ENCODE results near the gene MFSD11. TPM values are rescaled to one million over a fixed set of nuclear protein-coding genes. Genes with fewer than 3 reads are reported as not detected.

Gene MFSD11
- polyA plus RNA-seq, 3 donors = 19.8 to 24.8 (median 23.8) TPM

DNA sequence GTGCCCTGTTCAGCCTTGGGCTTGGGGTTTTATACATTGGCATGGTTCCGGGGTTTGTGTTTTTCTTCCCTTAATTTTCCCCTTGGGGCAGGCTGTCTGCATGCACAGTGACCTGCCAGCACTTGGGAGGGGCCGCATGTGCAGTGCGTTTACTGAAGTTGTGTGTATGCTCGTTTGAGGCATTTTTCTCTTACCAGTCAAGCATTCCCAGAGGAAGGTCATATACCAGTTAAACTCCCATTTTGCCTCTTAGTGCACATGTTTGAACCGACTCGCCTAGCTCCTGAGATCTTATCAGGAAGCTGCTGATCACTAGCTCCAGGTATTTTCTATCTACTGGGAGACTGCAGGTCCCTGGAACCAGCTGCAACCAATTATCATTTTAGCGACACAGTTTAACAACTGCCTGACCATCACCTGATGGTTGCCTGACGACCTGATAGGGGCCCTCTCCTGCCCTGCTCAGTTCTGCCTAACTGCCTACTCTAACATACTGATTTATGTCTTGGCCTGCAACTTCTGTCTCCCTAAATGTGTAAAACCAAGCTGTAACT, 51.4 kb downstream of the MFSD11 start:
- no peak overlapping the region for H3K9ac ChIP-seq (ENCODE audit: insufficient read depth, low read length, poor library complexity, severe bottlenecking)
- no peak overlapping the region for H3K4me3 ChIP-seq (replicated peaks in 1 of 3; ENCODE audit: low read depth in 2 of 3, low read length in 3 of 3)
- Mint-ChIP-seq H3K4me3 (no peak overlapping the region), H3K9me3 (peaks cover 0 to 5% (median 0%) of the 10 kb centered on the region in 7 donors), H3K27me3 (ENCODE audit: low read depth in 3 of 3) (peaks cover 0 to 1% (median 0%) of the 10 kb centered on the region in 3 donors), H3K36me3 (peaks cover 15% of the 10 kb centered on the region in 2 donors), H3K4me1 (peaks cover 12% of the 10 kb centered on the region), H3K27ac (no peak overlapping the region)
- no peaks in the 10 kb centered on the region for H4K20me1 ChIP-seq (ENCODE audit: insufficient read depth, low read length)
- H3K27me3 ChIP-seq (ENCODE audit: control insufficient read depth in 2 of 2, insufficient read depth in 2 of 2, low read length in 2 of 2) = no peaks in the 10 kb centered on the region
- no peaks in the 10 kb centered on the region for H3K79me2 ChIP-seq (ENCODE audit: insufficient read depth, low read length)
- no peaks in the 10 kb centered on the region for H3K9me3 ChIP-seq (replicated peaks in 1 of 2; ENCODE audit: control insufficient read depth in 1 of 2, insufficient read depth in 1 of 2, low read length in 2 of 2)
- peaks cover 0 to 18% of the 10 kb centered on the region in 2 donors for H3K36me3 ChIP-seq (replicated peaks in 1 of 2; ENCODE audit: control insufficient read depth in 1 of 2, insufficient read depth in 2 of 2, low read length in 2 of 2)
- intact Hi-C loops (cut with micrococcal nuclease) = no loop called here
- no peak for DNase-seq
- 100% methylated on average over 4 of the region's 8 CpGs for WGBS (ENCODE audit: insufficient coverage)
- no peak overlapping the region for H2AFZ ChIP-seq (ENCODE audit: insufficient read depth, low read depth, low read length, poor library complexity, severe bottlenecking)
- H3K27ac ChIP-seq (ENCODE audit: low read depth in 1 of 2, low read length in 2 of 2) = no peak overlapping the region
- no peak overlapping the region for H3K4me2 ChIP-seq (replicated peaks; ENCODE audit: extremely low read depth, low read length, poor library complexity, severe bottlenecking)
- peaks cover 9 to 18% of the 10 kb centered on the region in 2 donors for H3K4me1 ChIP-seq (ENCODE audit: control insufficient read depth in 1 of 2, insufficient read depth in 2 of 2, low read length in 2 of 2)
- TF ChIP-seq, protein P1, sequence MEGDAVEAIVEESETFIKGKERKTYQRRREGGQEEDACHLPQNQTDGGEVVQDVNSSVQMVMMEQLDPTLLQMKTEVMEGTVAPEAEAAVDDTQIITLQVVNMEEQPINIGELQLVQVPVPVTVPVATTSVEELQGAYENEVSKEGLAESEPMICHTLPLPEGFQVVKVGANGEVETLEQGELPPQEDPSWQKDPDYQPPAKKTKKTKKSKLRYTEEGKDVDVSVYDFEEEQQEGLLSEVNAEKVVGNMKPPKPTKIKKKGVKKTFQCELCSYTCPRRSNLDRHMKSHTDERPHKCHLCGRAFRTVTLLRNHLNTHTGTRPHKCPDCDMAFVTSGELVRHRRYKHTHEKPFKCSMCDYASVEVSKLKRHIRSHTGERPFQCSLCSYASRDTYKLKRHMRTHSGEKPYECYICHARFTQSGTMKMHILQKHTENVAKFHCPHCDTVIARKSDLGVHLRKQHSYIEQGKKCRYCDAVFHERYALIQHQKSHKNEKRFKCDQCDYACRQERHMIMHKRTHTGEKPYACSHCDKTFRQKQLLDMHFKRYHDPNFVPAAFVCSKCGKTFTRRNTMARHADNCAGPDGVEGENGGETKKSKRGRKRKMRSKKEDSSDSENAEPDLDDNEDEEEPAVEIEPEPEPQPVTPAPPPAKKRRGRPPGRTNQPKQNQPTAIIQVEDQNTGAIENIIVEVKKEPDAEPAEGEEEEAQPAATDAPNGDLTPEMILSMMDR (IDR thresholded peaks at IDR 0.05) = no peak

DNA sequence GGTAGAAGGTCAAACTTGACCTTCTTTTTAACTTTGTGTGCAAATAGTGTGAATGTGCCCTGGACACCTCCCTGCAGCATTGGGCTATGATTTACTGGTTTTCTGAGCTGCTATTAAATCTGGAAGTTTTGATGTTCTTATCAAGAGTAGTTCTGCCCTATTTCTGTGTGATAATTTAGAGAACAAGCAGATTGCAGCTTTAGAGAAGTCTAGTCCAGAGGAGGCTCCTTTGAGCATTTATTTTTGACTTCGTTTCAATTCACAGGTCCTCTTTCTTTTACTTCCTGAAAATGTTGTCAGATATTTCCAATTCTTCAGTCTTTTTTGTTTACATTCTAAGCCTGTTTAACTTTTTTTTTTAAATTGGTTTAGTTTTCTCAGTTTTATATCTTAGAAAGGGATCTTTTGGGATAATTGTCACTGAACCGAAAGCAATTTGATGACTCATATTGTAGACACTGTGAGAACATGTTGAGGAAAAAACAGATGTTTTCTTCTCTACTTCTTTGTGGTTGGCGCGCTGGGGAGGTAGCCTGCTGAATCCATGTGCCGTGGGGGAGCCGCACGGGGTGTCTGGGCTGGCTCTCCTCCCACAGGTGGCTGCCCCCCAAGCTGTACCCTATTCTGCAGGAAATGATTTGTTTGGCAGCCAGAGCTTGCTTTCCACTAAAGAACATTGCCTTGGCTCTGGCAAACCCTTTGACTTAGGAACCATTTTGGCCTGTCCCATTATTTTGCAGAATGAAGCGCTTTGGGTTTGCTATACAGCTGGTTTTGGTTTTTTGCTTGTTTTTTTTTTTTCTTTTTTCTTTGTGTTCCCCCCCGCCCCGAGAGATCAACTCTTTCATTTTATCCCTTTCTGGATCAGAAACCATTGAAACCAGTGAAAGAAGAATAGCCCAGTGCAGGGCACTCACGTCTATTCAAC, 53.4 kb downstream of the MFSD11 start:
- Mint-ChIP-seq H3K36me3 (peaks cover 3 to 6% of the 10 kb centered on the region in 2 donors), H3K9me3 (peaks cover 0 to 5% (median 0%) of the 10 kb centered on the region in 7 donors), H3K27me3 (ENCODE audit: low read depth in 3 of 3) (peaks cover 0 to 4% (median 0%) of the 10 kb centered on the region in 3 donors), H3K4me1 (peaks cover 12% of the 10 kb centered on the region), H3K27ac (peak overlapping the region in 3 of 7 donors; percentile 12 to 42 (median 21)), H3K4me3 (peak overlapping the region in 1 of 2 donors; percentile 81)
- 28% methylated on average over 8 of the region's 11 CpGs for WGBS (ENCODE audit: insufficient coverage)
- no peaks in the 10 kb centered on the region for H3K9me3 ChIP-seq (replicated peaks in 1 of 2; ENCODE audit: control insufficient read depth in 1 of 2, insufficient read depth in 1 of 2, low read length in 2 of 2)
- peaks cover 0 to 5% of the 10 kb centered on the region in 2 donors for H3K36me3 ChIP-seq (replicated peaks in 1 of 2; ENCODE audit: control insufficient read depth in 1 of 2, insufficient read depth in 2 of 2, low read length in 2 of 2)
- no peaks in the 10 kb centered on the region for H3K79me2 ChIP-seq (ENCODE audit: insufficient read depth, low read length)
- no peak overlapping the region for H3K9ac ChIP-seq (ENCODE audit: insufficient read depth, low read length, poor library complexity, severe bottlenecking)
- peak overlapping the region in 1 of 3 experiments; percentile 59 for H3K4me3 ChIP-seq (replicated peaks in 1 of 3; ENCODE audit: low read depth in 2 of 3, low read length in 3 of 3)
- peak in 2 of 3 donors; percentile 15 to 21 for DNase-seq
- no peak overlapping the region for H2AFZ ChIP-seq (ENCODE audit: insufficient read depth, low read depth, low read length, poor library complexity, severe bottlenecking)
- H3K27me3 ChIP-seq (ENCODE audit: control insufficient read depth in 2 of 2, insufficient read depth in 2 of 2, low read length in 2 of 2) = no peaks in the 10 kb centered on the region
- peak overlapping the region; percentile 69 for H3K4me2 ChIP-seq (replicated peaks; ENCODE audit: extremely low read depth, low read length, poor library complexity, severe bottlenecking)
- intact Hi-C loops (cut with micrococcal nuclease) = no loop called here
- peaks cover 9 to 18% of the 10 kb centered on the region in 2 donors for H3K4me1 ChIP-seq (ENCODE audit: control insufficient read depth in 1 of 2, insufficient read depth in 2 of 2, low read length in 2 of 2)
- no peaks in the 10 kb centered on the region for H4K20me1 ChIP-seq (ENCODE audit: insufficient read depth, low read length)
- H3K27ac ChIP-seq (ENCODE audit: low read depth in 1 of 2, low read length in 2 of 2) = peak overlapping the region in 1 of 2 donors; percentile 59
- TF ChIP-seq, protein P1 (IDR thresholded peaks at IDR 0.05) = no peak
